HCT116 (cell line): Measurements from ENCODE around the gene FER. TPM values are rescaled to one million over a fixed set of nuclear protein-coding genes. Genes with fewer than 3 reads are reported as not detected.

Source experiments
- ATAC-seq: fragments of 200-7000 bp; cut with Tn5 transposase; 2 replicates; pipeline ENCODE4 v1.9.1; 2020; ENCODE audit warnings: mild to moderate bottlenecking, moderate library complexity
- BruUV-seq: library from RNA; stranded (reverse); fragments of 400-500 nt; replicated peaks from 2 replicates; lab custom pipeline; 2021; lab: Mats Ljungman, UMichigan
- CTCF ChIA-PET: fragments of 300-600 bp; sonication (Branson Sonifier 250); formaldehyde crosslinking; loops from one replicate; lab custom pipeline; 2021; ENCODE audit warnings: antibody characterized with exemption; lab: Charles Lee
- POLR2A ChIA-PET: fragments of 300-600, 350-600 bp; sonication (Branson Sonifier 250); formaldehyde crosslinking; loops from one replicate; lab custom pipeline; 2021; ENCODE audit warnings: antibody characterized with exemption; lab: Charles Lee
- RAD21 ChIA-PET, 2 experiments: fragments of 300-600 bp; sonication (Branson Sonifier 250); formaldehyde crosslinking; loops; one replicate each; lab custom pipeline; 2023; ENCODE audit warnings: low total read pairs in 2 of 2; ENCODE audit not compliant: uncharacterized antibody in 2 of 2, unreplicated experiment in 2 of 2, low non-redundant PET in 1 of 2; lab: Charles Lee
- DNase-seq: peaks from one replicate; pipeline ENCODE4 v3.0.0-alpha.2; 2010; ENCODE audit warnings: low read depth, low spot score
- H2AFZ ChIP-seq: fragments of 200-600 bp; shearing (Covaris generic), sonication (generic); 2 replicates; pipeline ENCODE4 v1.6.1; 2017; ENCODE audit warnings: low read depth, mixed run types, mixed read lengths, antibody characterized with exemption, low read length; ENCODE audit not compliant: poor library complexity, severe bottlenecking
- H3K27ac ChIP-seq: 2 replicates; pipeline ENCODE4 v1.5.1; 2012; ENCODE audit warnings: low read depth, low read length
- H3K27me3 ChIP-seq: fragments of 200-600 bp; sonication (generic); 2 replicates; pipeline ENCODE4 v1.6.1; 2016; ENCODE audit warnings: mixed run types, low read length, mixed read lengths; ENCODE audit not compliant: insufficient read depth
- H3K36me3 ChIP-seq, 2 experiments: fragments of 200-500 bp in 1 of 2; fragments of 200-600 bp in 1 of 2; sonication (Bioruptor generic) in 1 of 2; sonication (generic) in 1 of 2; 2 replicates each; pipeline versions ENCODE4 v1.5.1 to v1.6.1; 2014 to 2016; ENCODE audit warnings: low read length in 2 of 2, inconsistent platforms in 1 of 2, mixed read lengths in 1 of 2, mixed run types in 1 of 2; ENCODE audit not compliant: insufficient read depth in 2 of 2, control insufficient read depth in 1 of 2
- H3K4me1 ChIP-seq, 2 experiments: fragments of 200-600 bp in 1 of 2; sonication (generic) in 1 of 2; 2 replicates each; pipeline versions ENCODE4 v1.5.1 to v1.6.1; 2012 to 2017; ENCODE audit warnings: low read length in 2 of 2, inconsistent platforms in 1 of 2, mild to moderate bottlenecking in 1 of 2, mixed read lengths in 1 of 2, mixed run types in 1 of 2, moderate library complexity in 1 of 2; ENCODE audit not compliant: insufficient read depth in 2 of 2, control insufficient read depth in 1 of 2
- H3K4me2 ChIP-seq: fragments of 200-600 bp; sonication (generic); 2 replicates; pipeline ENCODE4 v1.6.1; 2017; ENCODE audit warnings: mixed run types, low read length, mixed read lengths
- H3K4me3 ChIP-seq, 2 experiments: fragments of 200-600 bp in 1 of 2; sonication (generic) in 1 of 2; replicated peaks in 1 of 2; 2 replicates each; pipeline ENCODE4 v1.5.1; 2011 to 2016; ENCODE audit warnings: low read length in 2 of 2, control low read depth in 1 of 2, low read depth in 1 of 2, mild to moderate bottlenecking in 1 of 2, mixed read lengths in 1 of 2, mixed run types in 1 of 2
- H3K79me2 ChIP-seq: fragments of 200-600 bp; sonication (generic); 2 replicates; pipeline ENCODE4 v1.6.1; 2017; ENCODE audit warnings: mild to moderate bottlenecking, mixed run types, low read length, moderate library complexity, mixed read lengths; ENCODE audit not compliant: insufficient read depth
- H3K9ac ChIP-seq: fragments of 200-600 bp; sonication (generic); 2 replicates; pipeline ENCODE4 v1.6.1; 2016; ENCODE audit warnings: low read length, mixed read lengths
- H3K9me2 ChIP-seq: fragments of 200-600 bp; sonication (generic), shearing (Covaris generic); 2 replicates; pipeline ENCODE4 v1.6.1; 2017; ENCODE audit warnings: mixed run types, mild to moderate bottlenecking, moderate library complexity; ENCODE audit not compliant: insufficient read depth
- H3K9me3 ChIP-seq, 2 experiments: fragments of 200-500 bp in 1 of 2; fragments of 200-600 bp in 1 of 2; sonication (Bioruptor generic) in 1 of 2; sonication (generic) in 1 of 2; 2 replicates each; pipeline ENCODE4 v1.6.1; 2014 to 2017; ENCODE audit warnings: low read length in 2 of 2, mixed read lengths in 2 of 2, inconsistent platforms in 1 of 2, low read depth in 1 of 2, mild to moderate bottlenecking in 1 of 2, mixed run types in 1 of 2, moderate library complexity in 1 of 2; ENCODE audit not compliant: control insufficient read depth in 1 of 2, insufficient read depth in 1 of 2
- H4K20me1 ChIP-seq: fragments of 200-600 bp; sonication (generic), shearing (Covaris generic); 2 replicates; pipeline ENCODE4 v1.6.1; 2017; ENCODE audit warnings: mixed run types, mild to moderate bottlenecking, moderate library complexity; ENCODE audit not compliant: insufficient read depth
- CBX3 ChIP-seq: IDR thresholded peaks from 2 replicates; pipeline ENCODE4 v1.6.1; 2012; ENCODE audit warnings: low read depth
- CEBPB ChIP-seq: IDR thresholded peaks from 2 replicates; pipeline ENCODE4 v1.6.1; 2012; ENCODE audit warnings: low read depth
- EGR1 ChIP-seq: IDR thresholded peaks from 2 replicates; pipeline ENCODE4 v1.6.1; 2012; ENCODE audit warnings: low read depth
- ELF1 ChIP-seq: IDR thresholded peaks from 2 replicates; pipeline ENCODE4 v1.6.1; 2012; ENCODE audit warnings: low read depth, borderline replicate concordance
- EZH2 ChIP-seq: fragments of 200-600 bp; sonication (generic); IDR thresholded peaks from 2 replicates; pipeline ENCODE4 v1.6.1; 2017; ENCODE audit warnings: antibody characterized with exemption, mixed run types
- JUND ChIP-seq: IDR thresholded peaks from 2 replicates; pipeline ENCODE4 v1.6.1; 2012
- POLR2AphosphoS5 ChIP-seq: IDR thresholded peaks from 2 replicates; pipeline ENCODE4 v1.6.1; 2011; ENCODE audit warnings: mild to moderate bottlenecking, low read depth, low read length, moderate library complexity
- SIN3A ChIP-seq: IDR thresholded peaks from 2 replicates; pipeline ENCODE4 v1.6.1; 2012; ENCODE audit warnings: low read depth
- TCF7L2 ChIP-seq: IDR thresholded peaks from 2 replicates; pipeline ENCODE4 v1.7.0; 2011; ENCODE audit warnings: borderline replicate concordance, inconsistent platforms; ENCODE audit not compliant: insufficient read depth, insufficient read length; ENCODE audit errors: extremely low read depth
- intact Hi-C: fragments of 100-400 bp; cut with micrococcal nuclease; formaldehyde crosslinking; loops from 2 replicates; pipeline ENCODE4 v1.10.0; 2022
- total RNA-seq: library from RNA; stranded (reverse); gene quantifications from one replicate; pipeline ENCODE4 v1.2.1, GENCODE V29; 2021; ENCODE audit not compliant: unreplicated experiment
- TF ChIP-seq, protein P1 (sequence below): IDR thresholded peaks from 2 replicates; pipeline ENCODE4 v1.6.1; 2011; ENCODE audit warnings: mild to moderate bottlenecking, low read length, moderate library complexity; ENCODE audit not compliant: insufficient replicate concordance; ENCODE audit errors: extremely low read depth
- TF ChIP-seq, protein P2 (sequence below): IDR thresholded peaks from 2 replicates; pipeline ENCODE4 v1.6.1; 2012; ENCODE audit warnings: low read depth
- TF ChIP-seq, protein P3 (sequence below), 3 experiments: fragments of 200-600 bp in 1 of 3; sonication (generic) in 1 of 3; IDR thresholded peaks in 2 of 3; conservative IDR thresholded peaks in 1 of 3; 2 replicates each; pipeline ENCODE4 v1.5.1; 2012 to 2017; ENCODE audit warnings: low read depth in 2 of 3, low read length in 2 of 3, antibody characterized with exemption in 1 of 3, borderline replicate concordance in 1 of 3, control low read depth in 1 of 3, mild to moderate bottlenecking in 1 of 3, mixed read lengths in 1 of 3, mixed run types in 1 of 3, moderate library complexity in 1 of 3; ENCODE audit not compliant: insufficient read depth in 1 of 3

FER gene
- total RNA-seq, 1 experiment from 2014 or later = 32.0 TPM

DNA sequence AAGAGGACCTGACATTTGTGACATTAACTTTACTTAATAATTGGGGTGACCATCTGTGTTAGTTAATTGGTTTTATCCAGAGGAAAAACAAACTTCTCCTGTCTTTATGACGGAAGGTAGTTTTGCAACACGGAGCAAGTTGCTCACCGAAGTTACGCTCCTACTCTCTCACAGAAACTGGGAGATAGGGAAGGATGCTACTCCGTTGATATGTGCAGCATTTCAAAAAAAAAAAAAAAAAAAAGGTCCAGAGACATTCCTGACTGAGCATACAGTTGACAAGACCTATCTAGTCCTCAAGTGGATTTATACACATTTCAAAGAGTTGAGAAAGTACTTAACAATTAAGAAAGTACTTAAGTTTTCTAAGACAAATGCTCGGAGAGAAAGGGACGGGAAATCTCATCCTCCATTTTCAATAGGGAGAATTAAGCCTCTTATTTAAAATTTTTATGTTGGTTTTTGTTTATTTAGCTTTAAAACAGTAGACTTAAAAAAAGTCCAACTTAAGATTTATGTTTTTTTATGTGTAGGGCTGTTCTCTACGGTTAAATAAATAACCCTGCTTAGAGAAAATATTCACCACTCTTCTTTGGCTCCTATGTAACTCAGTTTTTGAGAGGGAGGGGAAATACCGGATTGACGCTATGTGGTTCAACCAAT is 455 bp upstream of the FER start:
- Histone ChIP-seq H3K9me2 (no peaks in the 10 kb centered on the region), H3K27ac (peak overlapping the region; percentile 68; the same call in 1 of the 2 replicates), H3K4me1 (peaks cover 4 to 20% of the 10 kb centered on the region in 2 experiments; a peak in 3 of 4 replicates), H3K9ac (peak overlapping the region; percentile 92), H3K4me2 (peak overlapping the region; percentile 87), H3K27me3 (no peaks in the 10 kb centered on the region), H2AFZ (no peak overlapping the region), H4K20me1 (no peaks in the 10 kb centered on the region)
- ChIA-PET RAD21 (no interaction called here), POLR2A (interaction anchor here (2.7 kb wide), 1 partner anchor 19 kb away, joined by 13 read pairs; no protein-coding TSS in a partner anchor), CTCF (no interaction called here)
- DNase-seq = no peak
- BruUV-seq = no TSS peak
- TF ChIP-seq ELF1 (no peak), SIN3A (no peak), CEBPB (no peak), POLR2AphosphoS5 (no peak), EZH2 (no peak), TCF7L2 (no peak), CBX3 (no peak), EGR1 (no peak), JUND (no peak)
- TF ChIP-seq, protein P1, sequence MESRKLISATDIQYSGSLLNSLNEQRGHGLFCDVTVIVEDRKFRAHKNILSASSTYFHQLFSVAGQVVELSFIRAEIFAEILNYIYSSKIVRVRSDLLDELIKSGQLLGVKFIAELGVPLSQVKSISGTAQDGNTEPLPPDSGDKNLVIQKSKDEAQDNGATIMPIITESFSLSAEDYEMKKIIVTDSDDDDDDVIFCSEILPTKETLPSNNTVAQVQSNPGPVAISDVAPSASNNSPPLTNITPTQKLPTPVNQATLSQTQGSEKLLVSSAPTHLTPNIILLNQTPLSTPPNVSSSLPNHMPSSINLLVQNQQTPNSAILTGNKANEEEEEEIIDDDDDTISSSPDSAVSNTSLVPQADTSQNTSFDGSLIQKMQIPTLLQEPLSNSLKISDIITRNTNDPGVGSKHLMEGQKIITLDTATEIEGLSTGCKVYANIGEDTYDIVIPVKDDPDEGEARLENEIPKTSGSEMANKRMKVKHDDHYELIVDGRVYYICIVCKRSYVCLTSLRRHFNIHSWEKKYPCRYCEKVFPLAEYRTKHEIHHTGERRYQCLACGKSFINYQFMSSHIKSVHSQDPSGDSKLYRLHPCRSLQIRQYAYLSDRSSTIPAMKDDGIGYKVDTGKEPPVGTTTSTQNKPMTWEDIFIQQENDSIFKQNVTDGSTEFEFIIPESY = no peak
- TF ChIP-seq, protein P2, sequence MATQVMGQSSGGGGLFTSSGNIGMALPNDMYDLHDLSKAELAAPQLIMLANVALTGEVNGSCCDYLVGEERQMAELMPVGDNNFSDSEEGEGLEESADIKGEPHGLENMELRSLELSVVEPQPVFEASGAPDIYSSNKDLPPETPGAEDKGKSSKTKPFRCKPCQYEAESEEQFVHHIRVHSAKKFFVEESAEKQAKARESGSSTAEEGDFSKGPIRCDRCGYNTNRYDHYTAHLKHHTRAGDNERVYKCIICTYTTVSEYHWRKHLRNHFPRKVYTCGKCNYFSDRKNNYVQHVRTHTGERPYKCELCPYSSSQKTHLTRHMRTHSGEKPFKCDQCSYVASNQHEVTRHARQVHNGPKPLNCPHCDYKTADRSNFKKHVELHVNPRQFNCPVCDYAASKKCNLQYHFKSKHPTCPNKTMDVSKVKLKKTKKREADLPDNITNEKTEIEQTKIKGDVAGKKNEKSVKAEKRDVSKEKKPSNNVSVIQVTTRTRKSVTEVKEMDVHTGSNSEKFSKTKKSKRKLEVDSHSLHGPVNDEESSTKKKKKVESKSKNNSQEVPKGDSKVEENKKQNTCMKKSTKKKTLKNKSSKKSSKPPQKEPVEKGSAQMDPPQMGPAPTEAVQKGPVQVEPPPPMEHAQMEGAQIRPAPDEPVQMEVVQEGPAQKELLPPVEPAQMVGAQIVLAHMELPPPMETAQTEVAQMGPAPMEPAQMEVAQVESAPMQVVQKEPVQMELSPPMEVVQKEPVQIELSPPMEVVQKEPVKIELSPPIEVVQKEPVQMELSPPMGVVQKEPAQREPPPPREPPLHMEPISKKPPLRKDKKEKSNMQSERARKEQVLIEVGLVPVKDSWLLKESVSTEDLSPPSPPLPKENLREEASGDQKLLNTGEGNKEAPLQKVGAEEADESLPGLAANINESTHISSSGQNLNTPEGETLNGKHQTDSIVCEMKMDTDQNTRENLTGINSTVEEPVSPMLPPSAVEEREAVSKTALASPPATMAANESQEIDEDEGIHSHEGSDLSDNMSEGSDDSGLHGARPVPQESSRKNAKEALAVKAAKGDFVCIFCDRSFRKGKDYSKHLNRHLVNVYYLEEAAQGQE = no peak
- TF ChIP-seq, protein P3, sequence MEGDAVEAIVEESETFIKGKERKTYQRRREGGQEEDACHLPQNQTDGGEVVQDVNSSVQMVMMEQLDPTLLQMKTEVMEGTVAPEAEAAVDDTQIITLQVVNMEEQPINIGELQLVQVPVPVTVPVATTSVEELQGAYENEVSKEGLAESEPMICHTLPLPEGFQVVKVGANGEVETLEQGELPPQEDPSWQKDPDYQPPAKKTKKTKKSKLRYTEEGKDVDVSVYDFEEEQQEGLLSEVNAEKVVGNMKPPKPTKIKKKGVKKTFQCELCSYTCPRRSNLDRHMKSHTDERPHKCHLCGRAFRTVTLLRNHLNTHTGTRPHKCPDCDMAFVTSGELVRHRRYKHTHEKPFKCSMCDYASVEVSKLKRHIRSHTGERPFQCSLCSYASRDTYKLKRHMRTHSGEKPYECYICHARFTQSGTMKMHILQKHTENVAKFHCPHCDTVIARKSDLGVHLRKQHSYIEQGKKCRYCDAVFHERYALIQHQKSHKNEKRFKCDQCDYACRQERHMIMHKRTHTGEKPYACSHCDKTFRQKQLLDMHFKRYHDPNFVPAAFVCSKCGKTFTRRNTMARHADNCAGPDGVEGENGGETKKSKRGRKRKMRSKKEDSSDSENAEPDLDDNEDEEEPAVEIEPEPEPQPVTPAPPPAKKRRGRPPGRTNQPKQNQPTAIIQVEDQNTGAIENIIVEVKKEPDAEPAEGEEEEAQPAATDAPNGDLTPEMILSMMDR (IDR thresholded peaks at IDR 0.05 in 2 of 3, conservative IDR thresholded peaks at IDR 0.05 in 1 of 3; ENCODE audit: borderline replicate concordance in 1 of 3, insufficient read depth in 1 of 3, low read depth in 2 of 3, low read length in 2 of 3) = no peak
- TF ChIP-seq, all 23 proteins: peak for 0
- intact Hi-C loops = loop anchor here (2.0 to 5.0 kb wide), 2 partner anchors 18 to 45 kb away; no protein-coding TSS in a partner anchor
- ATAC-seq = no peak
- no peaks in the 10 kb centered on the region for H3K79me2 ChIP-seq
- no peaks in the 10 kb centered on the region for H3K36me3 ChIP-seq
- peak overlapping the region; percentile 80 to 86 for H3K4me3 ChIP-seq
- H3K9me3 ChIP-seq = no peaks in the 10 kb centered on the region
